ENCODE data around the gene TP53BP2.
A peak's percentile ranks its signal among the peaks of the same experiment; 100 is the strongest.
"Not testable (repeated sequence)": the region's sequence is repeated elsewhere in the genome, so short reads cannot be mapped to it uniquely, and the experiment has no call there.

Gene TP53BP2

DNA sequence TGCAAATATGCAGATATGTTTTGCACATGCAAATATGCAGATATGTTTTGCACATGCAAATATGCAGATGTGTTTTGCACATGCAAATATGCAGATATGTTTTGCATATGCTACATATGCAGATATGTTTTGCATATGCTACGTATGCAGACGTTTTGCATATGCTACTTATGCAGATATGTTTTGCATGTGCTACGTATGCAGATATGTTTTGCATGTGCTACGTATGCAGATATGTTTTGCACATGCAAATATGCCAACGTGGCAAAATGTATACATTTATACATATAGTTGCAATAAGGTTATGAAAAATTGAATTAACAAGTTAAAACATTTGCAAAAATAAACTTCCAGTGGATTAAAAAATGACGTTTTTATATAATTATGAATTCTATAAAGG, 30.8 kb upstream of the TP53BP2 start:
- H3K9ac ChIP-seq (ENCODE audit: low read length) = no peak overlapping the region
- H4K20me1 ChIP-seq (ENCODE audit: insufficient read depth, low read length) = no peaks in the 10 kb centered on the region
- no peak overlapping the region for H2AFZ ChIP-seq (ENCODE audit: low read depth, low read length)
- H3K36me3 ChIP-seq (replicated peaks; ENCODE audit: low read depth, low read length) = no peaks in the 10 kb centered on the region
- H3K27ac ChIP-seq (ENCODE audit: low read length) = no peak overlapping the region
- peaks cover 1% of the 10 kb centered on the region; the same call in 1 of the 2 replicates for H3K4me1 ChIP-seq (ENCODE audit: low read length)
- no peaks in the 10 kb centered on the region for H3K79me2 ChIP-seq (ENCODE audit: low read length)
- no peak overlapping the region for H3K4me3 ChIP-seq (ENCODE audit: low read length)
- H3K4me2 ChIP-seq (ENCODE audit: low read length) = no peak overlapping the region
- no peak for TF ChIP-seq EZH2phosphoT487 (IDR thresholded peaks at IDR 0.05; ENCODE audit: low read depth)
- TF ChIP-seq, protein P1, sequence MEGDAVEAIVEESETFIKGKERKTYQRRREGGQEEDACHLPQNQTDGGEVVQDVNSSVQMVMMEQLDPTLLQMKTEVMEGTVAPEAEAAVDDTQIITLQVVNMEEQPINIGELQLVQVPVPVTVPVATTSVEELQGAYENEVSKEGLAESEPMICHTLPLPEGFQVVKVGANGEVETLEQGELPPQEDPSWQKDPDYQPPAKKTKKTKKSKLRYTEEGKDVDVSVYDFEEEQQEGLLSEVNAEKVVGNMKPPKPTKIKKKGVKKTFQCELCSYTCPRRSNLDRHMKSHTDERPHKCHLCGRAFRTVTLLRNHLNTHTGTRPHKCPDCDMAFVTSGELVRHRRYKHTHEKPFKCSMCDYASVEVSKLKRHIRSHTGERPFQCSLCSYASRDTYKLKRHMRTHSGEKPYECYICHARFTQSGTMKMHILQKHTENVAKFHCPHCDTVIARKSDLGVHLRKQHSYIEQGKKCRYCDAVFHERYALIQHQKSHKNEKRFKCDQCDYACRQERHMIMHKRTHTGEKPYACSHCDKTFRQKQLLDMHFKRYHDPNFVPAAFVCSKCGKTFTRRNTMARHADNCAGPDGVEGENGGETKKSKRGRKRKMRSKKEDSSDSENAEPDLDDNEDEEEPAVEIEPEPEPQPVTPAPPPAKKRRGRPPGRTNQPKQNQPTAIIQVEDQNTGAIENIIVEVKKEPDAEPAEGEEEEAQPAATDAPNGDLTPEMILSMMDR (IDR thresholded peaks at IDR 0.05; ENCODE audit: low read depth, low read length) = no peak
- no peaks in the 10 kb centered on the region for H3K9me3 ChIP-seq (ENCODE audit: insufficient read depth, low read length)
- peaks cover 14% of the 10 kb centered on the region; the same call in 1 of the 2 replicates for H3K27me3 ChIP-seq (ENCODE audit: low read depth, low read length)

DNA sequence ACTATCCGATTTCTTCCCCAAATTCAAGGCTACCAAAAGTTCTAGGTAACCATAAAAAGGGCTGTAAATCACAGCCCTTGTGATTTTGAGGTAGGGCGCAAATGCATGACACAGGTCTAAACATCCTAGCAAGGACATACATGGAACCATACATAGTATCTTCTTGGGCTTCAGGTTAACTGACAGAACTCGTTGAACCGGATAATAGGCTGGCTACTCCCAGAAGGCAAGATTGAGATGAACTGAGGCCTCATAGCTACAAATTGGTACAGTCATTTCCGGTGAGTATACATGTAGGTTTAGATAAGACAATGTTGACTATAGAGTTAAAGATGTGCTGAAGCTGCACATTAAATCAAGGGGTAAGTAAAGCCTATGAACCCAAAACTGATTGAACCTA, 27.3 kb upstream of the TP53BP2 start:
- Histone ChIP-seq H4K20me1 (ENCODE audit: insufficient read depth, low read length) (no peaks in the 10 kb centered on the region), H3K79me2 (ENCODE audit: low read length) (no peaks in the 10 kb centered on the region), H3K36me3 (replicated peaks; ENCODE audit: low read depth, low read length) (no peaks in the 10 kb centered on the region), H3K9me3 (ENCODE audit: insufficient read depth, low read length) (no peaks in the 10 kb centered on the region), H2AFZ (ENCODE audit: low read depth, low read length) (no peak overlapping the region), H3K4me1 (ENCODE audit: low read length) (peaks cover 8% of the 10 kb centered on the region; the same call in 1 of the 2 replicates), H3K9ac (ENCODE audit: low read length) (no peak overlapping the region), H3K27ac (ENCODE audit: low read length) (no peak overlapping the region), H3K4me3 (ENCODE audit: low read length) (no peak overlapping the region), H3K4me2 (ENCODE audit: low read length) (no peak overlapping the region), H3K27me3 (ENCODE audit: low read depth, low read length) (peaks cover 25% of the 10 kb centered on the region; the same call in 1 of the 2 replicates)
- TF ChIP-seq, protein P1 (IDR thresholded peaks at IDR 0.05; ENCODE audit: low read depth, low read length) = no peak
- TF ChIP-seq EZH2phosphoT487 (IDR thresholded peaks at IDR 0.05; ENCODE audit: low read depth) = no peak

DNA sequence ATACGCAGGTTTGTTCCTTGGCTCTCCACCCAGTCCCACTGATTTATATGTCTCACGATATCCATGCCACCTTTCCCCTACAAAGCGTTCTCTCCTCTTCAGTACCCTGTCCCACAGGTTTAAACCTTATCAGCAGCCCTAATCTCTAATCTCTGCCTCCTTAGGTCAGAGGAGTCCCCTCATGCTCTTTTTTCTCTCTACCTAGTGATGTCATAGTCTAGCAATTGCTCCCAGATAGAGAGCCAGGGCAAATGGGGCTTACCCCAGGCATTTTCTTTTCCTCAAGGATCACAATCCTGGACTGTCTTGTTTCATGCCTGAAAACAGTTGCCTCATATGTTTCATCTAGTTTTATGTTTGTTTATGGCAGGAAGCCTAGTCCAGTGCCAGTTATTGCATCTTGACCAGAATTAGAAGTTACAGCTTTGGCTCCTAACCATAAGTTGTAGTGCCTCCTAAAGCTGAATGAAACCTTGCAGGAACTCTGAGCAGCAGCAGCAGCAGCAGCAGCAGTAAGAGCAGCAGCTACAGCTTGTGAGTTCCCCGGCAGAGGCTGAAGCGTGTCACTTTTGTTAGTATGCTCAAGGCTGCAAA, 26.7 kb upstream of the TP53BP2 start:
- Histone ChIP-seq H3K9ac (ENCODE audit: low read length) (no peak overlapping the region), H4K20me1 (ENCODE audit: insufficient read depth, low read length) (no peaks in the 10 kb centered on the region), H3K9me3 (ENCODE audit: insufficient read depth, low read length) (no peaks in the 10 kb centered on the region), H3K79me2 (ENCODE audit: low read length) (no peaks in the 10 kb centered on the region), H2AFZ (ENCODE audit: low read depth, low read length) (no peak overlapping the region), H3K4me3 (ENCODE audit: low read length) (no peak overlapping the region), H3K4me1 (ENCODE audit: low read length) (peaks cover 8% of the 10 kb centered on the region; the same call in 1 of the 2 replicates), H3K27me3 (ENCODE audit: low read depth, low read length) (peaks cover 25% of the 10 kb centered on the region; the same call in 1 of the 2 replicates), H3K4me2 (ENCODE audit: low read length) (no peak overlapping the region), H3K27ac (ENCODE audit: low read length) (no peak overlapping the region), H3K36me3 (replicated peaks; ENCODE audit: low read depth, low read length) (no peaks in the 10 kb centered on the region)
- TF ChIP-seq, protein P1 (IDR thresholded peaks at IDR 0.05; ENCODE audit: low read depth, low read length) = no peak
- TF ChIP-seq EZH2phosphoT487 (IDR thresholded peaks at IDR 0.05; ENCODE audit: low read depth) = no peak

DNA sequence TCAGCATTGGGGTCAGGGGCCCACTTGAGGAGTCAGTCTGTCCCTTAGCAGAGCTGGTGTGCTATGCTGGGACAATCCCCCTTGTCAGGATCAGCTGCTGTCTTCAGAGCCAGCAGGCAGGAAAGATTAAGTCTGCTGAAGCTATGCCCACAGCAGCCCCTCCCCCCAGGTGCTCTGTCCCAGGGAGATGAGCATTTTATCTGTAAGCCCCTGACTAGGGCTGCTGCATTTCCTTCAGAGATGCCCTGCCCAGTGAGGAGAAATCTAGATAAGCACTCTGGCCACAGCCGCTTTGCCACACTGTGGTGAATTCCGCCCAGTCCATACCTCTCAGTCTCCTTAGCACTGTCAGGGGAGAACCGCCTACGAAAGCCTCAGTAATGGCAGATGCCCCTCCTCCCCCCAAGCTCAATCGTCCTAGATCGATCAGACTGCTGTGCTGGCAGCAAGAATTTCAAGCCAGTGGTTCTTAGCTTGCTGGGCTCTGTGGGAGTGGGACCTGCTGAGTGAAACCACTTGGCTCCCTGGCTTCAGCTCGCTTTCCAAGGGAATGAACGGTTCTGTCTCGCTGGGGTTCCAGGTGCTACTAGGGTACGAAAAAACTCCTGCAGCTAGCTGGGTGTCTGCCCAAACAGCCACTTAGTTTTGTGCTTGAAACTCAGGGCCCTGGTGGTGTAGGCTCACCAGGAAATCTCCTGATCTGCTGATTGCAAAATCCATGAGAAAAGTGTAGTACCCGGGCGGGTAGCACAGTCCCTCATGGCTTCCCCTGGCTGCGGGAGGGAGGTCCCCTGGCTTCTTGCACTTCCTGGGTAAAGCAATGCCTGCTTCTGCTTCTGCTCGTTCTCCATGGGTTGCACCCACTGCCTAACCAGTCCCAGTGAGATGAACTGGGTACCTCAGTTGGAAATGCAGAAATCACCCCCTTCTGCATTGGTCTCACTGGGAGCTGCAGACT, 25.1 kb upstream of the TP53BP2 start:
- no peaks in the 10 kb centered on the region for H3K79me2 ChIP-seq (ENCODE audit: low read length)
- TF ChIP-seq, protein P1 (IDR thresholded peaks at IDR 0.05; ENCODE audit: low read depth, low read length) = no peak
- H4K20me1 ChIP-seq (ENCODE audit: insufficient read depth, low read length) = no peaks in the 10 kb centered on the region
- peak overlapping the region; percentile 56 for H3K4me2 ChIP-seq (ENCODE audit: low read length)
- H2AFZ ChIP-seq (ENCODE audit: low read depth, low read length) = peak overlapping the region; percentile 39
- H3K36me3 ChIP-seq (replicated peaks; ENCODE audit: low read depth, low read length) = no peaks in the 10 kb centered on the region
- peaks cover 8% of the 10 kb centered on the region; the same call in 1 of the 2 replicates for H3K4me1 ChIP-seq (ENCODE audit: low read length)
- no peak overlapping the region for H3K27ac ChIP-seq (ENCODE audit: low read length)
- peak overlapping the region; percentile 72 for H3K9ac ChIP-seq (ENCODE audit: low read length)
- H3K27me3 ChIP-seq (ENCODE audit: low read depth, low read length) = peaks cover 25% of the 10 kb centered on the region; the same call in 1 of the 2 replicates
- H3K4me3 ChIP-seq (ENCODE audit: low read length) = peak overlapping the region; percentile 82
- H3K9me3 ChIP-seq (ENCODE audit: insufficient read depth, low read length) = no peaks in the 10 kb centered on the region

DNA sequence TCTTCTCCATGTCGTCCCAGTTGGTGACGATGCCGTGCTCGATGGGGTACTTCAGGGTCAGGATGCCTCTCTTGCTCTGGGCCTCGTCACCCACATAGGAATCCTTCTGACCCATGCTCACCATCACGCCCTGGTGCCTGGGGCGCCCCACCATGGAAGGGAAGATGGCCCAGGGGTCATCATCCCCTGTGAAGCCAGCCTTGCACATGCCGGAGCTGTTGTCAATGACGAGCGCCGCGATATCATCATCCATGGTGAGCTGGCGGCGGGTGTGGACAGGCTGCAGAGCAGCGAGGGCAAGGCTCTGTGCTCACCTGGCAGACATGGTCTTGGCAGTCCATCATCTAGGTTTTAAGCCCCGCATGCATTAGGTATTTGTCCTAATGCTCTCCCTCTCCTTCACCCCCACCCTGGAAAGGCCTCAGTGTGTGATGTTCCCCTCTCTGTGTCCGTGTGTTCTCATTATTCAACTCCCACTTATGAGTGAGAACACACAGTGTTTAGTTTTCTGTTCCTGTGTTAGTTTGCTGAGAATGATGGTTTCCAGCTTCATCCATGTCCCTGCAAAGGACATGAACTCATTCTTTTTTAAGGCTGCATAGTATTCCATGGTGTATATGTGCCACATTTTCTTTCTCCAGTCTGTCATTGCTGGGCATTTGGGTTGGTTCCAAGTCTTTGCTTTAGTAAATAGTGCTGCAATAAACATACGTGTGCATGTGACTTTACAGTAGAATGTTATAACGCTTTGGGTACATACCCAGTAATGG, 19.0 kb upstream of the TP53BP2 start:
- H4K20me1 ChIP-seq (ENCODE audit: insufficient read depth, low read length); H3K27ac ChIP-seq (ENCODE audit: low read length); H3K36me3 ChIP-seq (replicated peaks; ENCODE audit: low read depth, low read length); H3K79me2 ChIP-seq (ENCODE audit: low read length); H3K4me2 ChIP-seq (ENCODE audit: low read length); H3K9me3 ChIP-seq (ENCODE audit: insufficient read depth, low read length); H3K4me3 ChIP-seq (ENCODE audit: low read length); H3K9ac ChIP-seq (ENCODE audit: low read length); H2AFZ ChIP-seq (ENCODE audit: low read depth, low read length); H3K4me1 ChIP-seq (ENCODE audit: low read length): not testable (repeated sequence)
- H3K27me3 ChIP-seq (ENCODE audit: low read depth, low read length) = peaks cover 23% of the 10 kb centered on the region

Data from OCI-LY3 (cell line).